T-helper 1 cell (primary cell): Measurements from ENCODE around the gene MAML2.

ENCODE experiments used
- DNase-seq, 5 donors: peaks; one replicate each; pipeline ENCODE4 v3.0.0-alpha.2; 2012 to 2020

The MAML2 gene

GRCh38 chr11:96317571-96317970 lies 25.4 kb downstream of the MAML2 start:
- DNase-seq, result no peak

- no peak for DNase-seq
Observed at GRCh38 chr11:96316869-96317268, 26.1 kb downstream of the MAML2 start.

- no peak for DNase-seq
Observed at GRCh38 chr11:96315476-96315875, 27.5 kb downstream of the MAML2 start.

GRCh38 chr11:96314326-96315020 lies 28.5 kb downstream of the MAML2 start:
- peak in 1 of 5 donors; percentile 38 for DNase-seq

- DNase-seq, result no peak
Observed at GRCh38 chr11:96313163-96313562, 29.8 kb downstream of the MAML2 start.

GRCh38 chr11:96311120-96311568 lies 31.9 kb downstream of the MAML2 start:
- DNase-seq, result no peak

- no peak for DNase-seq
Observed at GRCh38 chr11:96310236-96310635, 32.8 kb downstream of the MAML2 start.

- no peak for DNase-seq
Observed at GRCh38 chr11:96309643-96310017, 33.4 kb downstream of the MAML2 start.

- DNase-seq, result no peak
Observed at GRCh38 chr11:96309016-96309642, 33.9 kb downstream of the MAML2 start.

- no peak for DNase-seq
Observed at GRCh38 chr11:96307776-96308140, 35.2 kb downstream of the MAML2 start.

- DNase-seq, result no peak
Observed at GRCh38 chr11:96306933-96307775, 35.8 kb downstream of the MAML2 start.

GRCh38 chr11:96306600-96306932 lies 36.4 kb downstream of the MAML2 start:
- no peak for DNase-seq

- DNase-seq, result no peak
Observed at GRCh38 chr11:96306071-96306470, 36.9 kb downstream of the MAML2 start.

GRCh38 chr11:96303980-96304379 lies 39.0 kb downstream of the MAML2 start:
- DNase-seq, result no peak

- DNase-seq, result no peak
Observed at GRCh38 chr11:96303064-96303463, 39.9 kb downstream of the MAML2 start.

- DNase-seq, result no peak
Observed at GRCh38 chr11:96301818-96302217, 41.2 kb downstream of the MAML2 start.

GRCh38 chr11:96299155-96299888 lies 43.7 kb downstream of the MAML2 start:
- DNase-seq, result no peak

- no peak for DNase-seq
Observed at GRCh38 chr11:96295369-96295768, 47.6 kb downstream of the MAML2 start.

GRCh38 chr11:96294289-96294688 lies 48.7 kb downstream of the MAML2 start:
- no peak for DNase-seq

GRCh38 chr11:96293598-96294021 lies 49.4 kb downstream of the MAML2 start:
- DNase-seq, result peak in 1 of 5 donors; percentile 47

- DNase-seq, result no peak
Observed at GRCh38 chr11:96293109-96293508, 49.9 kb downstream of the MAML2 start.

- DNase-seq, result no peak
Observed at GRCh38 chr11:96292291-96293010, 50.5 kb downstream of the MAML2 start.
